Uterus (tissue), 2 donors: ENCODE results near the gene EXOC2.

ENCODE experiments used
- CTCF ChIP-seq, 4 experiments: fragments of 200-600 bp in 2 of 4; fragments of 450-650 bp in 2 of 4; sonication (generic) in 2 of 4; IDR thresholded peaks; one replicate each; pipeline ENCODE4 v1.5.1; 2016 to 2019; ENCODE audit warnings: antibody characterized with exemption in 4 of 4, mild to moderate bottlenecking in 2 of 4, moderate library complexity in 1 of 4
- POLR2A ChIP-seq, 2 donors: fragments of 450-650 bp; IDR thresholded peaks; one replicate each; pipeline ENCODE4 v1.6.1; 2016; ENCODE audit warnings: antibody characterized with exemption in 2 of 2, mild to moderate bottlenecking in 1 of 2, moderate library complexity in 1 of 2

- TF ChIP-seq CTCF (IDR thresholded peaks at IDR 0.05) (no peak), POLR2A (IDR thresholded peaks at IDR 0.05) (no peak)
Measured at GRCh38 chr6:465531-466348, 227.2 kb downstream of the EXOC2 start.
